Measurements from ENCODE around the gene KIAA0319L. TPM values are rescaled to one million over a fixed set of nuclear protein-coding genes. Genes with fewer than 3 reads are reported as not detected.

The KIAA0319L gene
- total and polyA plus RNA-seq, 2 donors (not counting 3 experiments of a cell fraction or from before 2014, with no cell fraction given): 31.4 to 43.4 TPM

GRCh38 chr1:35600593-35600992, 43.4 kb upstream of the KIAA0319L start:
- intact Hi-C loops (cut with micrococcal nuclease): no loop called here
- H2AFZ ChIP-seq (ENCODE audit: low read depth, low read length): no peak overlapping the region
- DNase-seq (ENCODE audit: low read depth, low spot score): no peak
- no peak overlapping the region for H3K9ac ChIP-seq (replicated peaks; ENCODE audit: extremely low read depth, insufficient read depth, low read length)
- no peak overlapping the region for H3K4me3 ChIP-seq (replicated peaks in 1 of 3; ENCODE audit: insufficient read depth in 1 of 3, low read depth in 1 of 3, low read length in 3 of 3)
- H3K9me1 ChIP-seq (replicated peaks; ENCODE audit: control insufficient read depth, extremely low read depth, insufficient read depth, low read length): no peaks in the 10 kb centered on the region
- H3K79me2 ChIP-seq (ENCODE audit: control insufficient read depth, insufficient read depth, low read length): no peaks in the 10 kb centered on the region
- H4K20me1 ChIP-seq (replicated peaks; ENCODE audit: control insufficient read depth, extremely low read depth, insufficient read depth, low read length): no peaks in the 10 kb centered on the region
- no TSS peak for BruUV-seq (replicated peaks)
- H3K4me2 ChIP-seq (ENCODE audit: insufficient read depth, low read length): no peak overlapping the region
- POLR2A ChIA-PET: no interaction called here
- TF ChIP-seq POLR2AphosphoS5 (IDR thresholded peaks at IDR 0.05; ENCODE audit: insufficient read depth, low read depth, low read length) (no peak), POLR2A (IDR thresholded peaks at IDR 0.05; ENCODE audit: low read depth, low read length) (no peak), MYC (IDR thresholded peaks at IDR 0.05; ENCODE audit: low read depth, low read length) (no peak), JUN (IDR thresholded peaks at IDR 0.05; ENCODE audit: borderline replicate concordance, insufficient read depth, insufficient read length, low read depth) (no peak), CTCF (IDR thresholded peaks at IDR 0.05; ENCODE audit: extremely low read depth in 1 of 2, insufficient read depth in 1 of 2, low read depth in 1 of 2, low read length in 2 of 2) (no peak), FOS (IDR thresholded peaks at IDR 0.05; ENCODE audit: borderline replicate concordance, insufficient read depth, low read length) (no peak), MAX (IDR thresholded peaks at IDR 0.05; ENCODE audit: insufficient read depth, insufficient read length) (no peak), EZH2 (IDR thresholded peaks at IDR 0.05; ENCODE audit: borderline replicate concordance, low read depth, low read length, severe bottlenecking) (no peak), GATA2 (IDR thresholded peaks at IDR 0.05; ENCODE audit: insufficient read depth, insufficient read length, low read depth, low read length) (no peak)
- no peaks in the 10 kb centered on the region for H3K27me3 ChIP-seq (ENCODE audit: control insufficient read depth in 2 of 2, insufficient read depth in 2 of 2, low read length in 2 of 2)
- no peak for FAIRE-seq
- H3K27ac ChIP-seq (ENCODE audit: insufficient read depth, low read depth, low read length): no peak overlapping the region
- dilution Hi-C loops (cut with MboI; ENCODE audit: extremely low pct_ligation_motif_present, low sequenced_read_pairs): no loop called here
- CTCF ChIA-PET: interaction anchor here (0.8 to 2.9 kb wide), 5 partner anchors 8 to 169 kb away, joined by 3 to 13 read pairs (median 3); partner anchors contain the start of gene CLSPN
- H3K9me3 ChIP-seq (replicated peaks; ENCODE audit: control insufficient read depth, insufficient read depth, low read length): no peaks in the 10 kb centered on the region
- H3K4me1 ChIP-seq (ENCODE audit: control insufficient read depth, extremely low read depth, insufficient read depth, low read length): no peaks in the 10 kb centered on the region
- peaks cover 18% of the 10 kb centered on the region in 2 experiments for H3K36me3 ChIP-seq (ENCODE audit: control insufficient read depth in 2 of 2, extremely low read depth in 1 of 2, insufficient read depth in 2 of 2, low read length in 2 of 2)
